Heart right ventricle (tissue), 16 donors: ENCODE measurements around the gene ZNF609. TPM values are rescaled to one million over a fixed set of nuclear protein-coding genes. Genes with fewer than 3 reads are reported as not detected.

ENCODE experiments used
- ATAC-seq, 8 donors: fragments of 200-7000 bp; cut with Tn5 transposase; one replicate each; pipeline ENCODE4 v1.9.1; 2020; ENCODE audit warnings: mild to moderate bottlenecking in 8 of 8, moderate library complexity in 8 of 8, moderate number of reproducible peaks in 1 of 8
- DNase-seq, 2 donors: peaks; one replicate each; pipeline ENCODE4 v3.0.0-alpha.2; 2020
- H3K27ac ChIP-seq, 10 donors: fragments of 200-600 bp; sonication (generic) in 2 of 10; one replicate each; pipeline versions ENCODE4 v1.5.0 to v1.8.0; 2020 to 2022; ENCODE audit warnings: mild to moderate bottlenecking in 3 of 10
- H3K27me3 ChIP-seq, 7 donors: fragments of 200-600 bp; one replicate each; pipeline ENCODE4 v1.8.0; 2021 to 2022; ENCODE audit warnings: mild to moderate bottlenecking in 2 of 7
- H3K36me3 ChIP-seq, 9 donors: fragments of 200-600 bp; sonication (generic) in 1 of 9; one replicate each; pipeline versions ENCODE4 v1.5.0 to v1.8.0; 2020 to 2022; ENCODE audit warnings: mild to moderate bottlenecking in 2 of 9
- H3K4me1 ChIP-seq, 9 donors: fragments of 200-600 bp; sonication (generic) in 1 of 9; one replicate each; pipeline versions ENCODE4 v1.5.0 to v1.8.0; 2020 to 2022; ENCODE audit warnings: mild to moderate bottlenecking in 4 of 9
- H3K4me3 ChIP-seq, 10 donors: fragments of 200-600 bp; sonication (generic) in 2 of 10; one replicate each; pipeline versions ENCODE4 v1.5.0 to v1.8.0; 2020 to 2022; ENCODE audit warnings: mild to moderate bottlenecking in 7 of 10, moderate library complexity in 2 of 10
- H3K9me3 ChIP-seq, 11 donors: fragments of 200-600 bp in 10 of 11; sonication (generic) in 2 of 11; one replicate each; pipeline versions ENCODE4 v1.5.0 to v1.8.0; 2013 to 2022; ENCODE audit warnings: mild to moderate bottlenecking in 2 of 11, control low read depth in 1 of 11, moderate library complexity in 1 of 11
- WGBS, 2 donors: extraction: QIAGEN DNeasy Blood & Tissue Kit; methylation state at CpG; one replicate each; pipeline ENCODE4 v1.1.7; 2013; ENCODE audit warnings: inconsistent platforms in 1 of 2; 5-methylcytosine and 5-hydroxymethylcytosine counted together
- intact Hi-C, 10 donors: fragments of 100-400 bp; cut with DNase I; formaldehyde crosslinking; loops; one replicate each; pipeline versions ENCODE4 v1.11.1 to v1.14.2; 2022
- polyA plus RNA-seq, 2 donors: library from polyadenylated mRNA; stranded (reverse); fragments of 200-250 nt; gene quantifications; one replicate each; pipeline ENCODE4 v1.2.3, GENCODE V29; 2013
- total RNA-seq, 10 donors: library from RNA; stranded (reverse); fragmentation: NEBNext Ultra II Directional in 3 of 10; extraction: Animal tissue kit (Norgen Biotek cat#: 25700) in 3 of 10; gene quantifications; one replicate each; pipeline versions ENCODE4 v1.2.1 to v1.2.4, GENCODE V29; 2021 to 2023
- TF ChIP-seq, protein P1 (sequence below), 9 donors: fragments of 200-600 bp; sonication (generic) in 2 of 9; IDR thresholded peaks; one replicate each; pipeline versions ENCODE4 v1.5.0 to v1.8.0; 2021 to 2022; ENCODE audit warnings: antibody characterized with exemption in 9 of 9, mild to moderate bottlenecking in 5 of 9, moderate library complexity in 1 of 9
- donor health status: Arrhythmogenic right ventricular cardiomyopathy.
- donor health status: ischemic (EF 13 %, LVEDD 7.1; RV severe dilation, severe dysfunction).
- donor health status: healthy with polysubstance abuse.
- donor health status: DM: no; HTN: yes; CAD: no.
- donor health status: DM: no; HTN: no; CAD: no.
- donor health status: ischemic (EF 25% LVEDD 6.9; RV normal size, moderate dysfunction).
- donor health status: ischemic (EF 25% LVEDD 5.7; RV mildly dilated, moderate dysfunction).
- donor health status: healthy.
- donor health status: DM: yes; HTN: yes; CAD: no.
- donor health status: Ischemic cardiomyopathy.
- donor health status: ischemic (EF 35%, LVEDD 5.7; RV mildly dilated, moderate dysfunction).
- donor health status: nonischemic (EF 11% LVEDD 7.7; RV severe dilation, severe dysfunction).
- donor health status: DM: yes; HTN: yes; CAD: no.
- donor health status: PGD.
- donor health status: ischemic (EF 29% LVEDD 5.4; RV normal size, mild dysfunction).
- donor health status: nonischemic (EF 23%, LVEDD 6.1; RV moderate dilation, normal function).

ZNF609 gene
- total and polyA plus RNA-seq, 12 donors = 4.0 to 19.2 (median 15.8) TPM

DNA sequence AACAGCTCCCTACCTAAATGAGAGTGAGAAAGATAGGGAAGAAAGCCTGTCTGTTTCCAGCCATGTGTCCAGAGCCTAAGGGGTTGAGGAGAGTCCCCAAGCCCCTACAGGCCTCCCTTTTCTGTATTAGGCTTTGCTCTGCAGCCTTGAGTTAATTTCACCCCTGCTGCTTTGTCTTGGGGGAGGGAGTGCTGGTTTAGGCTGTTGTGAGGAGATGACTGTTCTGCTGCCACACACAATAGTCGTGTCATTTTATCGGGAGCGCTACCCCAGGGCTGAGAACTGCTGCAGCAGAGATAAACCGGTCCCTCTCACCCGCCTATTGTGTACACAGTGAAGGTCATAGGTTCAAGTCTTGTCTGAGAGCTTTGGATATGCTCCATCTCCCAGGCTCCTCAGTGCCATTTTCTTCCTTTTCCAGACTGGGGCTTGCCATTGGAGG is 1.4 kb downstream of the ZNF609 start:
- no peaks in the 10 kb centered on the region for H3K27me3 ChIP-seq
- TF ChIP-seq, protein P1, sequence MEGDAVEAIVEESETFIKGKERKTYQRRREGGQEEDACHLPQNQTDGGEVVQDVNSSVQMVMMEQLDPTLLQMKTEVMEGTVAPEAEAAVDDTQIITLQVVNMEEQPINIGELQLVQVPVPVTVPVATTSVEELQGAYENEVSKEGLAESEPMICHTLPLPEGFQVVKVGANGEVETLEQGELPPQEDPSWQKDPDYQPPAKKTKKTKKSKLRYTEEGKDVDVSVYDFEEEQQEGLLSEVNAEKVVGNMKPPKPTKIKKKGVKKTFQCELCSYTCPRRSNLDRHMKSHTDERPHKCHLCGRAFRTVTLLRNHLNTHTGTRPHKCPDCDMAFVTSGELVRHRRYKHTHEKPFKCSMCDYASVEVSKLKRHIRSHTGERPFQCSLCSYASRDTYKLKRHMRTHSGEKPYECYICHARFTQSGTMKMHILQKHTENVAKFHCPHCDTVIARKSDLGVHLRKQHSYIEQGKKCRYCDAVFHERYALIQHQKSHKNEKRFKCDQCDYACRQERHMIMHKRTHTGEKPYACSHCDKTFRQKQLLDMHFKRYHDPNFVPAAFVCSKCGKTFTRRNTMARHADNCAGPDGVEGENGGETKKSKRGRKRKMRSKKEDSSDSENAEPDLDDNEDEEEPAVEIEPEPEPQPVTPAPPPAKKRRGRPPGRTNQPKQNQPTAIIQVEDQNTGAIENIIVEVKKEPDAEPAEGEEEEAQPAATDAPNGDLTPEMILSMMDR (IDR thresholded peaks at IDR 0.05) = no peak
- H3K27ac ChIP-seq = peak overlapping the region in 9 of 10 donors; percentile 85 to 90 (median 87)
- intact Hi-C loops = no loop called here
- peak in 6 of 8 donors; percentile 3 to 32 (median 9) for ATAC-seq
- WGBS, 2 donors = 3 to 14% methylated on average over 5 of the region's 5 CpGs
- peak in 1 of 2 donors; percentile 6 for DNase-seq
- H3K4me3 ChIP-seq = peak overlapping the region in 9 of 10 donors; percentile 57 to 81 (median 63)
- no peaks in the 10 kb centered on the region for H3K9me3 ChIP-seq
- peaks cover 0 to 12% (median 0%) of the 10 kb centered on the region in 9 donors for H3K36me3 ChIP-seq
- peaks cover 14 to 73% (median 49%) of the 10 kb centered on the region in 9 donors for H3K4me1 ChIP-seq

DNA sequence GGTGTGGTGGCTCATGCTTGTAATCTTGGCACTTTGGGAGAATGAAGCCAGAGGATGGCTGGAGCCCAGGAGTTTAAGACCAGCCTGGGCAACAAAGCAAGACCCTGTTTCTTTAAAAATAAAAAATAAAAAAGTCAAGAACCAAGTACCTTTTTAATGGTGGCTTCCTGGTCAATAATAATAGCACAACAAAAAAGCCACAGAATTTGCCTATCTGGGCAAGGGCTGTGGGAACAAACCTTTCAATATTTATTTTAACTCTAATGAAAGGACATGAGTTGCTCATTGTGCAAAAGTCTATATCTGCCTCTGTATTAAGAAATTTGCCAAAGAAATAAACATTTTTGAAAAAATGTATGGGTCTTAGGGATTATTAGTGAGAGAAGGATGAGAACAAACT is 2.1 kb downstream of the ZNF609 start:
- TF ChIP-seq, protein P1 (IDR thresholded peaks at IDR 0.05) = no peak
- no peaks in the 10 kb centered on the region for H3K9me3 ChIP-seq
- no peak for ATAC-seq
- peak overlapping the region in 4 of 10 donors; percentile 86 to 90 (median 87) for H3K27ac ChIP-seq
- H3K27me3 ChIP-seq = no peaks in the 10 kb centered on the region
- intact Hi-C loops = no loop called here
- peaks cover 14 to 70% (median 57%) of the 10 kb centered on the region in 9 donors for H3K4me1 ChIP-seq
- DNase-seq = no peak
- peaks cover 0 to 10% (median 0%) of the 10 kb centered on the region in 9 donors for H3K36me3 ChIP-seq
- H3K4me3 ChIP-seq = peak overlapping the region in 1 of 10 donors; percentile 67

DNA sequence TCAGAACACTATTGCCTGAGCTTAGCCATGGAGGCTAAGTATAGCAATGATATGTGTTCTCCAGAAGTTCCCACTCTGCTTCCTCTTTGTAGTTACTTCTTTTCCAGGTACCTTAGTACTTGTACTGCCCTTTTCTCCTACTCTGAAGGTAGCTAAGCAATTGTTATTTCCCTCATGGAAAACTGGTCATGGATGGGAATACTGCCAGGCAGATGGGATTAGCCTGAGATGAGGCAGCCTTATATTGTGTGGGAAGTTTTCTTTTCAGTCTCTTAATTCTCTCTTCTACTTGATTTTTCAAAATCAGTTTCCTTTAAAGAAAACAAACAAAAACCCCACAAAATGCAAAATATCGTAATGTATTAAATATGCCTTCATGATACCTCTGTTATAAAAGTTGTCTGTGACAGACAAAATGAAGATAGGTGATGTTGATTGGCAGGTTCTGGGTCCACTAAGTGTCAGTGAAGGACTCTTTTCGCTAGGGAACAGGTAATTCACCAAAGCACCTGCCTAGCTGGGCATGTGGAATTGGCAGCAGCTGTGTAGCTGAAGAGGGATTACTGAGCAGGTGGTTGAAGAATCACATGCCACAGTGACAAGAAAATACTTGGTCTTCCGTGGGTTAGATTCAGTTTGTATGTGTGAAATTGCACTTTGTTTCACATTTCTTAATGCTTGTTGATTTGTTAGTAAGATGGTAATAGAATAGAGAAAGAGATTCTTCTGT is 4.1 kb downstream of the ZNF609 start:
- Histone ChIP-seq H3K4me3 (no peak overlapping the region), H3K27ac (peak overlapping the region in 2 of 10 donors; percentile 17 to 34), H3K36me3 (peaks cover 0 to 12% (median 0%) of the 10 kb centered on the region in 9 donors), H3K9me3 (no peaks in the 10 kb centered on the region), H3K4me1 (peaks cover 14 to 70% (median 63%) of the 10 kb centered on the region in 9 donors), H3K27me3 (no peaks in the 10 kb centered on the region)
- TF ChIP-seq, protein P1 (IDR thresholded peaks at IDR 0.05) = no peak
- intact Hi-C loops = no loop called here
- DNase-seq = no peak
- peak in 1 of 8 donors; percentile 11 for ATAC-seq
- WGBS, 2 donors = 68 to 72% methylated on average over 3 of the region's 3 CpGs

DNA sequence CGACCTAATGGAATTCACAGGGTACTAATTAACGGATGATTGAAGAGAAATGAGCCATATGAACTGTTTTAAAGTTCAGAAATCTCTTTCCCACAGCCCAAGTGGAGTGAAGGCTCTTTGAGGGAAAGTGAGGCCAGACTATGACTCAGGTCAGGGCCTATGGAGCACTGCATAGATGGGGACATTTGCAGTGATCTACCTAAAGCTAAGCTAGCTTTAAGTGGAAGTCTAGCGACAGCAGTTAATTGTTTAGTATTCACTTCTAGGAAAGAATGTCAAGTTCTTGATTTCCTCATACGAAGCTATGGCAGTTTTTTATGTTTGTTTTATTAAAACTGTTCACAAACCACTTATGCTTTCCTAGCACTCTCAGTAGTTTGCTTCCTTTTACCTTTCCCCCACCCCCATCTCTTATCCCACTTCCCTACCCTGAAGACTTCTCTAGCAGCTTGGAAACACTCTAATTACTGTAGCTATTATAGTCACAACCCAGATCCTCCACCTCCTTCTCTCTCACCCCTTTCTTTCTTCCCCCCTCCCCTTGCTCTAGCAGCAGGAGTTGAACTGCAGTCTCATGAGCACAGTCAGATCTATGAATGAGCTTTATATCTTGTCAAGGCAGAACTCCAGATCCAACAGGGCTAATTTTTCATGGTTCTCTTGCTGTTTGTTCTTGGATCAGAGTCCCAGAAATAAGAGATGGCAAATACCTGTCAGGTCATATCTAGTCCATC is 6.2 kb downstream of the ZNF609 start:
- intact Hi-C loops = no loop called here
- Histone ChIP-seq H3K4me1 (peaks cover 13 to 61% (median 56%) of the 10 kb centered on the region in 9 donors), H3K27me3 (no peaks in the 10 kb centered on the region), H3K4me3 (no peak overlapping the region), H3K9me3 (no peaks in the 10 kb centered on the region), H3K36me3 (peaks cover 0 to 22% (median 0%) of the 10 kb centered on the region in 9 donors), H3K27ac (no peak overlapping the region)
- ATAC-seq (no peak), DNase-seq (no peak)
- 80% methylated on average over 4 of the region's 4 CpGs for WGBS, 2 donors
- TF ChIP-seq, protein P1 (IDR thresholded peaks at IDR 0.05) = no peak
